Right lobe of liver (tissue), 6 donors: ENCODE measurements around the gene LMLN. TPM values are rescaled to one million over a fixed set of nuclear protein-coding genes. Genes with fewer than 3 reads are reported as not detected.
"Not testable (repeated sequence)": the region's sequence is repeated elsewhere in the genome, so short reads cannot be mapped to it uniquely, and the experiment has no call there.

Source experiments
- ATAC-seq, 4 donors: fragments of 200-7000 bp; cut with Tn5 transposase; one replicate each; pipeline ENCODE4 v1.9.1; 2020; ENCODE audit warnings: mild to moderate bottlenecking in 4 of 4, moderate library complexity in 4 of 4
- DNase-seq, 3 donors: peaks; one replicate each; pipeline ENCODE4 v3.0.0-alpha.2; 2020
- H3K27ac ChIP-seq, 3 donors: fragments of 200-600 bp; one replicate each; pipeline ENCODE4 v1.8.0; 2022
- H3K27me3 ChIP-seq, 2 donors: fragments of 200-600 bp; one replicate each; pipeline ENCODE4 v1.8.0; 2022
- H3K36me3 ChIP-seq, 4 donors: fragments of 200-600 bp; sonication (generic) in 1 of 4; one replicate each; pipeline versions ENCODE4 v1.5.1 to v1.8.0; 2017 to 2022; ENCODE audit warnings: control low read depth in 1 of 4
- H3K4me1 ChIP-seq, 4 donors: fragments of 200-600 bp; sonication (generic) in 1 of 4; one replicate each; pipeline versions ENCODE4 v1.5.1 to v1.8.0; 2017 to 2022; ENCODE audit warnings: control low read depth in 1 of 4
- H3K4me3 ChIP-seq, 3 donors: fragments of 200-600 bp; one replicate each; pipeline ENCODE4 v1.8.0; 2022
- H3K9me3 ChIP-seq, 4 donors: fragments of 200-600 bp; sonication (generic) in 1 of 4; one replicate each; pipeline versions ENCODE4 v1.5.1 to v1.8.0; 2017 to 2022; ENCODE audit warnings: control low read depth in 1 of 4
- POLR2A ChIP-seq: fragments of 450-650 bp; IDR thresholded peaks from one replicate; pipeline ENCODE4 v1.6.1; 2017; ENCODE audit warnings: antibody characterized with exemption, mild to moderate bottlenecking
- WGBS: methylation state at CpG from one replicate; pipeline ENCODE4 v1.1.6; 2018; ENCODE audit warnings: low coverage, low lambda C conversion rate; ENCODE audit not compliant: insufficient coverage; ENCODE audit errors: missing lambda C conversion rate; 5-methylcytosine and 5-hydroxymethylcytosine counted together
- intact Hi-C, 2 donors: fragments of 100-400 bp; cut with DNase I; formaldehyde crosslinking; loops; one replicate each; pipeline versions ENCODE4 v1.11.2 to v1.14.1; 2022
- total RNA-seq, 6 experiments: library from RNA; depleted of rRNA in 2 of 6; stranded (reverse); fragments of >200 nt in 2 of 6; fragmentation: NEBNext Ultra II Directional in 3 of 6; extraction: Animal tissue kit (Norgen Biotek cat#: 25700) in 3 of 6; gene quantifications; one replicate each; pipeline versions ENCODE4 v1.1.0 to v1.2.4, GENCODE V29; 2016 to 2023
- TF ChIP-seq, protein P1 (sequence below), 4 donors: fragments of 200-600 bp in 3 of 4; fragments of 450-650 bp in 1 of 4; IDR thresholded peaks; one replicate each; pipeline versions ENCODE4 v1.5.1 to v1.8.0; 2016 to 2022; ENCODE audit warnings: antibody characterized with exemption in 4 of 4, mild to moderate bottlenecking in 2 of 4
- donor health status: DM: no; HTN: yes; CAD: no.
- donor health status: DM: no; HTN: no; CAD: no.
- donor health status: DM: no; HTN: no; CAD: no.
- donor health status: DM: no; HTN: yes; CAD: no.
- donor health status: DM: no; HTN: yes; CAD: no.

The LMLN gene
- total RNA-seq, 6 experiments from 2014 or later, result 1.5 to 3.2 (median 2.4) TPM

DNA sequence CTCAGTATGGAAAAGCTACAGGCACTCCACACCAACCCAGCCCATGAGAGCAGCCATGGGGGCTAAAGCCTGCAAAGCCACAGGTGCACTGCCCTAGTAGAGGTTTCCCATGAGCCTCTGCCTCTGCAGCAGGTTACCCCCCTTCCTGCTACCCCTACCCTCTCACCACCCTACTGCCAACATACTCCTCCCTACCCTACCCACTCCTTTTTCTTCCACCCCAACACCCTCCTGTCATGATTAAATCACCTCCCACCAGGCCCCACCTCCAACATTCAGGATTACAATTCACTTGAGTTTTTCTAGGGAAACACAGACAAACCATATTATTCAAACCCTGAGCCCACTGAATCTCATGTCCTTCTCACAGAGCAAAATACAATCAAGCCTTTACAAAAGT lies 88.4 kb downstream of the LMLN start:
- intact Hi-C loops, result no loop called here
- no peak for ATAC-seq
- Histone ChIP-seq H3K4me1 (no peaks in the 10 kb centered on the region), H3K27ac (no peak overlapping the region), H3K9me3 (no peaks in the 10 kb centered on the region), H3K27me3 (no peaks in the 10 kb centered on the region), H3K36me3 (no peaks in the 10 kb centered on the region), H3K4me3 (no peak overlapping the region)
- TF ChIP-seq, protein P1, sequence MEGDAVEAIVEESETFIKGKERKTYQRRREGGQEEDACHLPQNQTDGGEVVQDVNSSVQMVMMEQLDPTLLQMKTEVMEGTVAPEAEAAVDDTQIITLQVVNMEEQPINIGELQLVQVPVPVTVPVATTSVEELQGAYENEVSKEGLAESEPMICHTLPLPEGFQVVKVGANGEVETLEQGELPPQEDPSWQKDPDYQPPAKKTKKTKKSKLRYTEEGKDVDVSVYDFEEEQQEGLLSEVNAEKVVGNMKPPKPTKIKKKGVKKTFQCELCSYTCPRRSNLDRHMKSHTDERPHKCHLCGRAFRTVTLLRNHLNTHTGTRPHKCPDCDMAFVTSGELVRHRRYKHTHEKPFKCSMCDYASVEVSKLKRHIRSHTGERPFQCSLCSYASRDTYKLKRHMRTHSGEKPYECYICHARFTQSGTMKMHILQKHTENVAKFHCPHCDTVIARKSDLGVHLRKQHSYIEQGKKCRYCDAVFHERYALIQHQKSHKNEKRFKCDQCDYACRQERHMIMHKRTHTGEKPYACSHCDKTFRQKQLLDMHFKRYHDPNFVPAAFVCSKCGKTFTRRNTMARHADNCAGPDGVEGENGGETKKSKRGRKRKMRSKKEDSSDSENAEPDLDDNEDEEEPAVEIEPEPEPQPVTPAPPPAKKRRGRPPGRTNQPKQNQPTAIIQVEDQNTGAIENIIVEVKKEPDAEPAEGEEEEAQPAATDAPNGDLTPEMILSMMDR (IDR thresholded peaks at IDR 0.05), result no peak
- no peak for TF ChIP-seq POLR2A
- DNase-seq, result no peak

DNA sequence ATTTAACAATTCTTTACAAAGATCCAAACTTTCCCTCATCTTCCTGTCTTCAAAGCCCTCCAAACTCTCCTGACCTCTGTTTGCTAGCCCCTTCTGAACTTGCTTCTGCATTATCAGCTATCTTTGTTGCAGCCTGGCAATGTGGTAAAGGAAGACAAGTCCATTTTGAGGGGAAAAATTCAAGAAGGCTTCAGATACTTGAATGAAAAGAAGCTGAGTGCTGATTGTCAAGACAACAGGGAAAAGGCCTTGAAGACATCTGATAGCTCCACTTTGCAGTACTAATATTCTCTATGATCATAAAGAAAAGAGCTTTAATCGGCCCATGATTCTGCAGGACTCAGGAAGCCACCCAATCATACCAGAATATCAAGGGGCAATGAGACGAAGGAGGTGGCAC lies 91.8 kb downstream of the LMLN start:
- intact Hi-C loops, result no loop called here

GRCh38 chr3:198053462-198053861 lies 93.4 kb downstream of the LMLN start:
- H3K4me3 ChIP-seq, H3K27ac ChIP-seq, H3K36me3 ChIP-seq, DNase-seq, H3K27me3 ChIP-seq, H3K4me1 ChIP-seq, ATAC-seq, H3K9me3 ChIP-seq, intact Hi-C loops: not testable (repeated sequence)

More for the DNA sequence above, 91.8 kb downstream of the LMLN start:
- H3K4me1 ChIP-seq, result no peaks in the 10 kb centered on the region
- H3K27ac ChIP-seq, result no peak overlapping the region
- 49% methylated on average over 2 of the region's 2 CpGs for WGBS
- H3K36me3 ChIP-seq, result no peaks in the 10 kb centered on the region
- TF ChIP-seq, protein P1 (IDR thresholded peaks at IDR 0.05), result no peak
- no peak overlapping the region for H3K4me3 ChIP-seq
- no peak for ATAC-seq
- no peaks in the 10 kb centered on the region for H3K27me3 ChIP-seq
- no peaks in the 10 kb centered on the region for H3K9me3 ChIP-seq
- DNase-seq, result no peak

DNA sequence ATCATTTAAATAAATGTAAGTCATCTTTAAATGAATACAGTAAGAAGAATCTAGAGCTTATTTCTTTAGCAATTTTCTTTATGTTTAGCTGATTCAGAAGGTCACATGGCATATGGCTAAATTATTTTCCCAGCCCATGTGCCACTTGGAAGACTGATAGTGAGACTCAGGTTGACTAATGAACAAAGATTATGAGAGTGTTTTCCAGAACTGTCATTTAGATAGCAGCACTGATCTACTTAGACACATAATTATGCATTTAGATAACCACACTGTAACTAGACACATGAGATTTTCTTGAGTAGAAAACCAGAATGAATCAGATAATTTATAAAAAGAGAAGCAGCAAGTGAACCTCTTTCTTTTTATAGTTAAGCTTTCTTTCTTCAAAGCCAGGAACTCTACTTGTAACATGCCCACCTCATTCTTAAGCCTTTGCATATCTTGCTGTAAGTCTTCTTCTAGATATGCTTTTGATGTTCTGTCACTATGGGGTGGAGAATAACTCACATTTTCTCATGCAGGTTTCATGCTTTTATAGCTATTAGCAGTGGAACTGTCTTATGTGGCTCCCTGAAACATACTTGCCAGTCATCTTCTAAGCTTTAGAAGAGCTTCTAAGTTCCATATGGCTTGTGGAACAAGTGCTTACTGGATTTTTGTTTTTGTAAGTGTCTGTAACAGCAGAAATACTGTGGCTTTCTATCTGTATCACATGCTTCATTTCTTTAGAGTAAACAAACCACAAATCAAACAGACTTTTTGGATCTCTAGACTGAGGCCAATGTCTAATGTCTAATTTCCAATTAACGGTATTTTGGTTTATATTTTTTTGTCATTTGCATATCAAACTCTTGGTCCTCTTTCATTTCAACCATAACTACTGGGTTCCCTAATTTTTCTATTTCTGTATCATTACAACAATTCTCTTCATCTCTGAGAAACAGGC lies 101.4 kb downstream of the LMLN start:
- no peak for TF ChIP-seq POLR2A
- TF ChIP-seq, protein P1 (IDR thresholded peaks at IDR 0.05), result no peak
- intact Hi-C loops, result no loop called here
- peak; percentile 40 to 53 (median 44) for ATAC-seq
- H3K27me3 ChIP-seq, result no peaks in the 10 kb centered on the region
- peaks cover 0 to 13% (median 0%) of the 10 kb centered on the region in 4 donors for H3K4me1 ChIP-seq
- no peaks in the 10 kb centered on the region for H3K36me3 ChIP-seq
- H3K9me3 ChIP-seq, result no peaks in the 10 kb centered on the region
- 25% methylated on average over 1 of the region's 1 CpG for WGBS
- DNase-seq, result no peak
- H3K4me3 ChIP-seq, result no peak overlapping the region
- H3K27ac ChIP-seq, result no peak overlapping the region

- WGBS, result 55% methylated on average over 1 of the region's 1 CpG
- H3K36me3 ChIP-seq, result no peaks in the 10 kb centered on the region
- TF ChIP-seq, protein P1 (IDR thresholded peaks at IDR 0.05), result no peak
- no peak for TF ChIP-seq POLR2A
- H3K4me1 ChIP-seq, result peaks cover 0 to 13% (median 0%) of the 10 kb centered on the region in 4 donors
- no peaks in the 10 kb centered on the region for H3K27me3 ChIP-seq
- no peaks in the 10 kb centered on the region for H3K9me3 ChIP-seq
- no peak overlapping the region for H3K27ac ChIP-seq
- intact Hi-C loops, result no loop called here
- no peak overlapping the region for H3K4me3 ChIP-seq
- no peak for DNase-seq
- ATAC-seq, result peak in 2 of 4 donors; percentile 48 to 63
Observed at GRCh38 chr3:198062068-198062465, 102.0 kb downstream of the LMLN start.
